HCT116 (cell line): ENCODE data around the gene PLK1. TPM values are rescaled to one million over a fixed set of nuclear protein-coding genes. Genes with fewer than 3 reads are reported as not detected.
"Not testable (repeated sequence)": the region's sequence is repeated elsewhere in the genome, so short reads cannot be mapped to it uniquely, and the experiment has no call there.

Source experiments
- ATAC-seq: fragments of 200-7000 bp; cut with Tn5 transposase; 2 replicates; pipeline ENCODE4 v1.9.1; 2020; ENCODE audit warnings: mild to moderate bottlenecking, moderate library complexity
- BruUV-seq: library from RNA; stranded (reverse); fragments of 400-500 nt; replicated peaks from 2 replicates; lab custom pipeline; 2021; lab: Mats Ljungman, UMichigan
- CTCF ChIA-PET: fragments of 300-600 bp; sonication (Branson Sonifier 250); formaldehyde crosslinking; loops from one replicate; lab custom pipeline; 2021; ENCODE audit warnings: antibody characterized with exemption; lab: Charles Lee
- POLR2A ChIA-PET: fragments of 300-600, 350-600 bp; sonication (Branson Sonifier 250); formaldehyde crosslinking; loops from one replicate; lab custom pipeline; 2021; ENCODE audit warnings: antibody characterized with exemption; lab: Charles Lee
- RAD21 ChIA-PET, 2 experiments: fragments of 300-600 bp; sonication (Branson Sonifier 250); formaldehyde crosslinking; loops; one replicate each; lab custom pipeline; 2023; ENCODE audit warnings: low total read pairs in 2 of 2; ENCODE audit not compliant: uncharacterized antibody in 2 of 2, unreplicated experiment in 2 of 2, low non-redundant PET in 1 of 2; lab: Charles Lee
- DNase-seq: peaks from one replicate; pipeline ENCODE4 v3.0.0-alpha.2; 2010; ENCODE audit warnings: low read depth, low spot score
- H2AFZ ChIP-seq: fragments of 200-600 bp; shearing (Covaris generic), sonication (generic); 2 replicates; pipeline ENCODE4 v1.6.1; 2017; ENCODE audit warnings: low read depth, mixed run types, mixed read lengths, antibody characterized with exemption, low read length; ENCODE audit not compliant: poor library complexity, severe bottlenecking
- H3K27ac ChIP-seq: 2 replicates; pipeline ENCODE4 v1.5.1; 2012; ENCODE audit warnings: low read depth, low read length
- H3K27me3 ChIP-seq: fragments of 200-600 bp; sonication (generic); 2 replicates; pipeline ENCODE4 v1.6.1; 2016; ENCODE audit warnings: mixed run types, low read length, mixed read lengths; ENCODE audit not compliant: insufficient read depth
- H3K36me3 ChIP-seq, 2 experiments: fragments of 200-500 bp in 1 of 2; fragments of 200-600 bp in 1 of 2; sonication (Bioruptor generic) in 1 of 2; sonication (generic) in 1 of 2; 2 replicates each; pipeline versions ENCODE4 v1.5.1 to v1.6.1; 2014 to 2016; ENCODE audit warnings: low read length in 2 of 2, inconsistent platforms in 1 of 2, mixed read lengths in 1 of 2, mixed run types in 1 of 2; ENCODE audit not compliant: insufficient read depth in 2 of 2, control insufficient read depth in 1 of 2
- H3K4me1 ChIP-seq, 2 experiments: fragments of 200-600 bp in 1 of 2; sonication (generic) in 1 of 2; 2 replicates each; pipeline versions ENCODE4 v1.5.1 to v1.6.1; 2012 to 2017; ENCODE audit warnings: low read length in 2 of 2, inconsistent platforms in 1 of 2, mild to moderate bottlenecking in 1 of 2, mixed read lengths in 1 of 2, mixed run types in 1 of 2, moderate library complexity in 1 of 2; ENCODE audit not compliant: insufficient read depth in 2 of 2, control insufficient read depth in 1 of 2
- H3K4me2 ChIP-seq: fragments of 200-600 bp; sonication (generic); 2 replicates; pipeline ENCODE4 v1.6.1; 2017; ENCODE audit warnings: mixed run types, low read length, mixed read lengths
- H3K4me3 ChIP-seq, 2 experiments: fragments of 200-600 bp in 1 of 2; sonication (generic) in 1 of 2; replicated peaks in 1 of 2; 2 replicates each; pipeline ENCODE4 v1.5.1; 2011 to 2016; ENCODE audit warnings: low read length in 2 of 2, control low read depth in 1 of 2, low read depth in 1 of 2, mild to moderate bottlenecking in 1 of 2, mixed read lengths in 1 of 2, mixed run types in 1 of 2
- H3K79me2 ChIP-seq: fragments of 200-600 bp; sonication (generic); 2 replicates; pipeline ENCODE4 v1.6.1; 2017; ENCODE audit warnings: mild to moderate bottlenecking, mixed run types, low read length, moderate library complexity, mixed read lengths; ENCODE audit not compliant: insufficient read depth
- H3K9ac ChIP-seq: fragments of 200-600 bp; sonication (generic); 2 replicates; pipeline ENCODE4 v1.6.1; 2016; ENCODE audit warnings: low read length, mixed read lengths
- H3K9me2 ChIP-seq: fragments of 200-600 bp; sonication (generic), shearing (Covaris generic); 2 replicates; pipeline ENCODE4 v1.6.1; 2017; ENCODE audit warnings: mixed run types, mild to moderate bottlenecking, moderate library complexity; ENCODE audit not compliant: insufficient read depth
- H3K9me3 ChIP-seq, 2 experiments: fragments of 200-500 bp in 1 of 2; fragments of 200-600 bp in 1 of 2; sonication (Bioruptor generic) in 1 of 2; sonication (generic) in 1 of 2; 2 replicates each; pipeline ENCODE4 v1.6.1; 2014 to 2017; ENCODE audit warnings: low read length in 2 of 2, mixed read lengths in 2 of 2, inconsistent platforms in 1 of 2, low read depth in 1 of 2, mild to moderate bottlenecking in 1 of 2, mixed run types in 1 of 2, moderate library complexity in 1 of 2; ENCODE audit not compliant: control insufficient read depth in 1 of 2, insufficient read depth in 1 of 2
- H4K20me1 ChIP-seq: fragments of 200-600 bp; sonication (generic), shearing (Covaris generic); 2 replicates; pipeline ENCODE4 v1.6.1; 2017; ENCODE audit warnings: mixed run types, mild to moderate bottlenecking, moderate library complexity; ENCODE audit not compliant: insufficient read depth
- ATF3 ChIP-seq: IDR thresholded peaks from 2 replicates; pipeline ENCODE4 v1.6.1; 2012
- ELF1 ChIP-seq: IDR thresholded peaks from 2 replicates; pipeline ENCODE4 v1.6.1; 2012; ENCODE audit warnings: low read depth, borderline replicate concordance
- EZH2 ChIP-seq: fragments of 200-600 bp; sonication (generic); IDR thresholded peaks from 2 replicates; pipeline ENCODE4 v1.6.1; 2017; ENCODE audit warnings: antibody characterized with exemption, mixed run types
- EZH2phosphoT487 ChIP-seq: fragments of 200-600 bp; IDR thresholded peaks from 2 replicates; pipeline ENCODE4 v1.6.1; 2018; ENCODE audit warnings: antibody characterized with exemption, borderline replicate concordance
- FOSL1 ChIP-seq: IDR thresholded peaks from 2 replicates; pipeline ENCODE4 v1.6.1; 2012; ENCODE audit warnings: low read depth
- JUND ChIP-seq: IDR thresholded peaks from 2 replicates; pipeline ENCODE4 v1.6.1; 2012
- MAX ChIP-seq: IDR thresholded peaks from 2 replicates; pipeline ENCODE4 v1.6.1; 2012
- POLR2A ChIP-seq: IDR thresholded peaks from 2 replicates; pipeline ENCODE4 v1.7.0; 2011; ENCODE audit warnings: borderline replicate concordance; ENCODE audit not compliant: insufficient read depth, insufficient read length; ENCODE audit errors: extremely low read depth
- REST ChIP-seq: IDR thresholded peaks from 2 replicates; pipeline ENCODE4 v1.6.1; 2012; ENCODE audit warnings: low read depth
- SP1 ChIP-seq: IDR thresholded peaks from 2 replicates; pipeline ENCODE4 v1.6.1; 2012; ENCODE audit warnings: low read depth
- SRF ChIP-seq: IDR thresholded peaks from 2 replicates; pipeline ENCODE4 v1.6.1; 2012; ENCODE audit warnings: low read depth
- TCF7L2 ChIP-seq: IDR thresholded peaks from 2 replicates; pipeline ENCODE4 v1.7.0; 2011; ENCODE audit warnings: borderline replicate concordance, inconsistent platforms; ENCODE audit not compliant: insufficient read depth, insufficient read length; ENCODE audit errors: extremely low read depth
- ZBTB33 ChIP-seq: IDR thresholded peaks from 2 replicates; pipeline ENCODE4 v1.6.1; 2011; ENCODE audit warnings: mild to moderate bottlenecking, low read length, moderate library complexity; ENCODE audit not compliant: insufficient replicate concordance; ENCODE audit errors: extremely low read depth
- ZFX ChIP-seq: fragments of 450-650 bp; IDR thresholded peaks from 2 replicates; pipeline ENCODE4 v1.6.1; 2017
- ZNF274 ChIP-seq: fragments of 200-500 bp; sonication (Bioruptor generic); IDR thresholded peaks from 2 replicates; pipeline ENCODE4 v1.6.1; 2014; ENCODE audit warnings: mild to moderate bottlenecking, low read depth, low read length, inconsistent platforms
- intact Hi-C: fragments of 100-400 bp; cut with micrococcal nuclease; formaldehyde crosslinking; loops from 2 replicates; pipeline ENCODE4 v1.10.0; 2022
- total RNA-seq: library from RNA; stranded (reverse); gene quantifications from one replicate; pipeline ENCODE4 v1.2.1, GENCODE V29; 2021; ENCODE audit not compliant: unreplicated experiment

Gene PLK1
- total RNA-seq, 1 experiment from 2014 or later: 144 TPM

DNA sequence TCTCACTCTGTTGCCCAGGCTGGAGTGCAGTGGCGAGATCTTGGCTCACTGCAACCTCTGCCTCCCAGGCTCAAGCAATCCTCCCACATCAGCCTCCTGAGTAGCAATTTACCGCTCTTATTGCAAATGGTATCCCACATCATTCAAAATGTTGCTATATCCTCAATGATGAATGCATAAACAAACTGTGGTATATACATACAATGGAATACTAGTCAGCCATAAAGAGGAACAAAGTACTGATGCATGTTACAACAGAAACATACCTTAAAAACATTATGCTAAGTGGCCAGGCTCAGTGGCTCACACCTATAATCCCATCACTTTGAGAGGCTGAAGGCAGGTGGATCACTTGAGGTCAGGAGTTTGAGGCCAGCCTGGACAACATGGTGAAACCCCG, 46.8 kb upstream of the PLK1 start:
- POLR2A ChIA-PET, DNase-seq: not testable (repeated sequence)
- H3K79me2 ChIP-seq: peaks cover 12% of the 10 kb centered on the region

DNA sequence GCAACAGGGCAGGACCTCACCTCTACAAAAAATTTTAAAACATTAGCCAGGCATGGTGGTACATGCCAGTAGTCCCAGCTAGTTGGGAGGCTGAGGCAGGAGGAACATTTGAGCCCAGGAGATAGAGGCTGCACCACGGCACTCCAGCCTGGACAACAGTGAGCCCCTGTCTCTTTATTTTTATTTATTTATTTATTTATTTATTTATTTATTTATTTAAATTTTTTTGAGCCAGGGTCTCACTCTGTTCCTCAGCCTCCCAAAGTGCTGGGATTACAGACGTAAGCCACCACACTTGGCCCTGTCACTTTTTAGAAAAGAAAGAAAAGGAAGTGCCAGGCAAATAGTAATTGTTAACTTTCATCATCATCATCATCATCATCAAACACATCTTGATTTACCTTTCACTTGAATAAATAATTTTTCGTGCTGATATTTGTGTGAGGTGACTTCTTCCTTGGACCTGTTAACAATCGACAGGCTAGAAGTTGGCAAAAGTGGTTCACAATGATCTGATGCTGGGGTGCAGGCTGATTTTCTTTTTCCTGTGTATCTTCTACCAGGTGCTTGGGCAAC, 44.1 kb upstream of the PLK1 start:
- H3K79me2 ChIP-seq: peaks cover 19% of the 10 kb centered on the region
- no peaks in the 10 kb centered on the region for H3K9me2 ChIP-seq
- H3K36me3 ChIP-seq: peaks cover 21 to 24% of the 10 kb centered on the region in 2 experiments
- no peak overlapping the region for H3K4me3 ChIP-seq
- ChIA-PET POLR2A (no interaction called here), RAD21 (no interaction called here), CTCF (no interaction called here)
- H2AFZ ChIP-seq: no peak overlapping the region
- no peak for DNase-seq
- H3K4me1 ChIP-seq: no peaks in the 10 kb centered on the region
- no TSS peak for BruUV-seq
- no peak for ATAC-seq
- no peaks in the 10 kb centered on the region for H3K27me3 ChIP-seq
- intact Hi-C loops: no loop called here
- H3K9me3 ChIP-seq: no peaks in the 10 kb centered on the region
- no peak overlapping the region for H3K4me2 ChIP-seq
- H3K27ac ChIP-seq: no peak overlapping the region
- no peak overlapping the region for H3K9ac ChIP-seq
- H4K20me1 ChIP-seq: no peaks in the 10 kb centered on the region
- TF ChIP-seq TCF7L2 (no peak), SP1 (no peak), EZH2phosphoT487 (no peak), ELF1 (no peak), EZH2 (no peak), ZFX (no peak), FOSL1 (no peak), JUND (no peak), SRF (no peak), POLR2A (no peak), ZBTB33 (no peak), REST (no peak), ATF3 (no peak), ZNF274 (no peak), MAX (no peak)

More for the DNA sequence above, 46.8 kb upstream of the PLK1 start:
- H3K4me1 ChIP-seq, BruUV-seq, CTCF ChIA-PET, H4K20me1 ChIP-seq, RAD21 ChIA-PET, H3K9me2 ChIP-seq, H3K27ac ChIP-seq, H3K4me3 ChIP-seq, H3K9ac ChIP-seq, intact Hi-C loops, H2AFZ ChIP-seq, H3K4me2 ChIP-seq, H3K27me3 ChIP-seq, ATAC-seq, H3K9me3 ChIP-seq: not testable (repeated sequence)
- H3K36me3 ChIP-seq: peaks cover 30 to 32% of the 10 kb centered on the region in 2 experiments
